Activated CD4-positive, CD25-positive, alpha-beta regulatory T cell (primary cell): ENCODE data around the gene MYO1D.
A peak's percentile ranks its signal among the peaks of the same experiment; 100 is the strongest.

Experiments used
- DNase-seq, 4 experiments: peaks; one replicate each; lab custom pipeline; 2025; lab: John Stamatoyannopoulos, UW

Gene MYO1D

DNA sequence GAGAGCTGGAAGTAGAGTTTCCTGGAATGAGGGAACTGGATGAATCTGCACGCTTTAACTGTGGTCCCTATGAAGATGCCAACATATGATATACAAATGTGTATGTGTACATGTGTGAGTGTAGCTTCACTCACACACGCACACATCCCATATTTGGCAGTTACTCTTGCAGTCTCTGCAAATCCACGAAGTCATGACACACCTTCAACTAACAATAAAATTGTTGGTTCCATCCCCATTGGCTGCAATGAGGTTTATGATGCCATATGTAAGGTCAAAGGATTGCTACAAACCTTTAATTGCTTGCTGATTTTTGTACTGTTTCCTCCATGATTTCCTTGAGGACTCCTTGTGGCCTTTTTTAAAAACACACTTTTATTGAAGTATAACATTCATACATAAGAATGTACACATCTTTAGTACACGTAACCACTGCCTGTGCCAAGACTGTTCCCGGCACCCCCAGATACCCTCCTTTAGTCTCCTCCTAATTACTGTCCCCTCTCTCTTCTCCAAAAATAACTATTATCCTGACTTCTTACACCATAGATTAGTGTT, 22.0 kb downstream of the MYO1D start:
- no peak for DNase-seq

DNA sequence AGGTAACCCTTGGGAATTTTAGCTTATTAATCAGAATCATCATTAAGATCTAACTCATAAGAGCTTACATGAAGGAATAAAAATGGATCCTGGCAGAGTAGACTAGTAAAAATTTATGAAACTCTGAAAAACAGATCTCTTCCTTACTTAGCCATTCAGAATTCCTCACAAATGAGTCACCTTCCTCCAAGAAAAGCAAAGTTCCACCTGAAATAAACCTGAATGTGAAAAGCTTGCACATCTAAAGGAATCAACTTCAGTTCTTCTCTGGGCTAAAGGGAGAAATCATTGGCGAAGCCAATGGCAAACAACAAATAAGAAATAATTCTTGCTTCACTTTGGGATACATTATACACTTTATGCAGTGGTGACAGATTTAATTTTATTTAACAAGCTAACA, 22.7 kb downstream of the MYO1D start:
- no peak for DNase-seq

DNA sequence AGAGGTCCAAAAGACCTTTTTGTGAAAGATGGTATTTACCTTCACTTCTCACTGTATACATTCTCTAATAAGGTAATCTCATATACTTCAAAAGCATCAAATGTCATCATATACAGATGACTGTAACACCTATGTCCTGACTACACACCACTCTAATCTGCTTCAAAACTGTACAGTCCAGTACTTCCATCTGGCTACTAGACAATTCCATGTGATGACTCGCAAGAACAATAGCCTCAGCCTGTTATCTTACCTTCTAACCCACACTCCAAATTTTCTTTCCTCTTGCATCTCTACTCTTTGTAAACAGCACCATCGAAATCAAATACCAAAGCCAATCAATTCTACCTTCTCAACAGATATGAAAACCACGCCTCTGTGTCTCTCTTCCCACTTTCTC, 24.1 kb downstream of the MYO1D start:
- no peak for DNase-seq

DNA sequence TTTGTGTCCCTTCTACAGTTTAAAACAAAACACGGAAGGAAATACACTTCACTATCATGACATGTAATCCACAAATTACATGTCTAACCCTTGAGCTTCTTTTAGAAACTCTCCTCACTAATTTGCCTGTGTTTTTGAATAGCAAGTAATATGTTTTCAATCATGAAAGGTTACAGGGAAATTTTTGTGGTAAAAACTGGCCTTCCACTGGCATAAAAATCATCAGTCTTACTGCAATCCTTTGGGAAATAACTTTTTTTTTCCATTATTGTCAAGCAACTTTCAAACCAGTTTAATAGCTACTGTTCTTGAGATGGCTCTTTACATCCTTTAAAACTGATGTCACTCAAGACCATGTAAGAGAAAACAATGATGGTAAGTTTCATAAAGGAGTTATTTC, 27.0 kb downstream of the MYO1D start:
- DNase-seq = no peak

DNA sequence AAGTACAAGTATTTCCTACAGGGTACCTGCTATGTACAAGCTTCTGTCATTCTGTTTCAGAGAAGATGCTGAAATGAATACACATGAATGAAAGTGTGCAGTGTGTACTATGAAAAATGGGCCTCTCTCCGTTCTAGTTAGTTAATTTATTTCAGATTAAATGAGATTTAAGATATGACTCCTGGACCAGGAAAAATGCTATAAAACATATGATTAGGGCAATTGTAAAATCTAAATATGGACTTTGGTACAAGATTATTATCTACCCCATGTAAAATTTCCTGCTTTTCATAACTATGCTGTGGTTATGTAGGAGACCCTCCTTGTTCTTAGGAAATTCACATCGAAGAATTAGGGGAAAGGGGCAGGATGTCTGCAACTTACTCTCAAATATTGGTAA, 28.9 kb downstream of the MYO1D start:
- no peak for DNase-seq

DNA sequence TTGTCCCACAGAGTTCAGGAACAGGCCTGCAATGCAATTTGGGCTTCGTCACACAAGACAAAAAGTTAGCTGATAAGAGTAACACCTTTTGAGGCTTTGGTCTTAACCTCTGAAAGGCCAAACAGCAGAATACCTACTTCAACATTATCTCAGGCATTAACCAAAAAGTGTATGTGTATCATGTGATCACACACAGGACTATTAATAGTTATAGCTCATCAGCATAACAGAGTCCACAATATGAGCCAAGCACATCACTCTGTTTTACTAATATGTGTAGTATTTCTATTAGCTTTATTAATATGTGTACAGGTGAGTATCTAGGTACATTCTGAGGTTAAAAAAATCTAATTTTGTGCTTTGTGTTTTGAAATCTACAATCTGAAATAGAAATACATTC, 30.8 kb downstream of the MYO1D start:
- DNase-seq = no peak

DNA sequence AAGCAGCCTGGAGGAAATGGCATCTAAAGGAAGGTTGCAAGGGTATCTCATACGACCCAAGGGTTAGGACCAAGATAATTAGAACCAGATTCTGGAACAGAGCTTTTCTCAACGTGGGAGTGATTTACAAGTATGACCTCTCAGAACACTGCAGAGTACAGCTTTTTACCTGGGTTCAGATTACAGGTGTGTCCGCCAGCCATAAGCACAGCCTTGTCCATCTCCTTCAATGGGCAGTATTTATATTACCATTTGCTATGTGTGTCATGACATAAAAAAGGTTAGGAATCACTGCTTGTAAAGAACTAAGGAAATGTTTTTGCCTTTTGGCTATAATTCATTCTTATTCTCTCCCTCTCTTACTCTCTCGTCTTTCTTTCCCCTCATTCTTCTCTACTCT, 36.7 kb downstream of the MYO1D start:
- DNase-seq = no peak

DNA sequence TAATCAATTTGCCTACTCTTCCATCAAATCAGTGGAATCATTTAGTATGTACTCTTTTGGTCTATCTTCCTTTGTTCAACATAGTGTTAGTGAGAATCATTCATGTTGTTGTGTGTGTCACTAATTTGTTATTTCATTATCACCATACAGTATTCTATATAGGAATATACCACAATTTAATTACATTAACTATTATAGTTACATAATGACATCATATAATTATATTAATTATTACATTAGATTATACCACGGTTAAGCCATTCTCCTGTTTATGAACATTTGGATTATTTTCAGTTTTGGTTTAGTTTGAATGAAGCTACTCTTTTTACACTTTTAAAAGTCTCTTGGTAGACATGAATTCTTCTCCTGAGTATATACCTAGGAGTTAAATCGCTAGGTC, 40.4 kb downstream of the MYO1D start:
- DNase-seq = no peak

DNA sequence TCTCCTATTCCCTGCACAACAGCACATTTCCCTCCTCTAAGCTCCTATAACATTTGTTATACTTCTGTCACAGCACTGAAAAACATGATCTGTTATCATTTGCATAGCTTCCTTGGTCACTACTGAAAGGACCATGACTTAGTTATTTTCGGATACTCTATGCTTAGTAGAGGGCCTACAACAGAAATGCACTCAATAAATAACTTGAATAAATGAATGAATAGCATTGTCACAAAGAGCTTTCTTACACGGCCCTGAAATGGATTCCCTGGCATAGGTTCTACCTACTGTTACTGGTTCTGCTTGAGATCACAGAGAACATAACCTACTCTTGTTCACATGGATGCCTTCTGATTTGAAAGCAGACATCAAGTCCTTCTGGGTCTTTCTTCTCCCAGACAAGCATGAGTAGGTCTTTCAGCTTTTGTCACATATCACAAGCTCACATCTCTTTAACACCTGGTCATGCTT, 41.6 kb downstream of the MYO1D start:
- no peak for DNase-seq

DNA sequence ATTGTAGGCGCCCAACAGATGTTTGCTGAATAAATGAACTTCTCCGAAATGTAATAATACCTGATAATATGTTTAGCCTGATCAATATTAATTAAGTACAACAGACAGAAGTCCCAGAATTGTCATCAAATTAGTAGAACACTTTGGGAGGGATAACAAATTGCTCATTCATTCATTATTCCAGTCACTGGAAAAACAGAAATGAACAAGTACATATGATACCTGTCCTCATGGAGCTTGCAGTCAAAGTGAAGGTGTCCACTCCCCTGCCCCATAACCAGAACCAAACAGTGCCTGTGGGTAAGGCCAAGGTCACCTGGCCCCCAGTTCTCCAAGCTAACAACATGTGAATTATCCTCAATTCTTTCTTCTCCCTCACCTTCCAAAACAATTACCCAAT, 42.8 kb downstream of the MYO1D start:
- no peak for DNase-seq

DNA sequence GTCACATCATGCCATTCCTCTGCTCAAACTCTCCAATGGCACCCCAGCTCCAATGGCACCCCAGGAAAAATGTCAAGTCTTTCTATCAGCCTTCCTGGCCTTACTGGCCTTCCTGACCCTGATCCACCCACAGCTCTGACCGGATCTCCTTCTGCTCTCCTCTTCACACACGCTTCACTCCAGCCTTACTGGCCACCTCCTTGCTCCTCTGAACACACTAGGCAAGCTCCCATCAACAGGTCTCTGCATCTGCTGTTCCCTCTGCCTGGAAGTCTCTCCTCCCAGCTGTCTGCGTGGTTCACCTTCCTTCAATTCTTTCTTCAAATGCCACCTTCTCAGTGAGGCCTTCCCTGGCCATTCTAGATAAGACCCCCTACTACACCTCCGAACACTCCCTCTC, 43.4 kb downstream of the MYO1D start:
- no peak for DNase-seq

DNA sequence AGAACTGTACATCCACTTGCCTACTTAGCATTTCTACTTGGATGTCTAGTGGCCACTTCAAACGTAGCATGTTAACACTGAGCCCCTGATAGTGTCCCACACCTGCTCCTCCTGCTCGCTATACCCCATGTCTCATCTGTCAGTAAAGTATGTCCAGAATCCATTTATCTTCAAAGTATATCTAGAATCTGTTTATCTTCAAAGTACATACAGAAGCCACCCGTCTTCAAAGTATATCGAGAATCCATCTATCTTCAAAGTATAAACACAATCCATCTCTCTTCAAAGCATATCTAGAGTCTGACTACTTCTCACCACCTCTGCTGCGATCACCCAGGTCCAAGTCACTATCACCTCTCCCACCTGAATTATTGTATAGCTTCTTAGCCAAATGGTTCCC, 43.8 kb downstream of the MYO1D start:
- DNase-seq = no peak

DNA sequence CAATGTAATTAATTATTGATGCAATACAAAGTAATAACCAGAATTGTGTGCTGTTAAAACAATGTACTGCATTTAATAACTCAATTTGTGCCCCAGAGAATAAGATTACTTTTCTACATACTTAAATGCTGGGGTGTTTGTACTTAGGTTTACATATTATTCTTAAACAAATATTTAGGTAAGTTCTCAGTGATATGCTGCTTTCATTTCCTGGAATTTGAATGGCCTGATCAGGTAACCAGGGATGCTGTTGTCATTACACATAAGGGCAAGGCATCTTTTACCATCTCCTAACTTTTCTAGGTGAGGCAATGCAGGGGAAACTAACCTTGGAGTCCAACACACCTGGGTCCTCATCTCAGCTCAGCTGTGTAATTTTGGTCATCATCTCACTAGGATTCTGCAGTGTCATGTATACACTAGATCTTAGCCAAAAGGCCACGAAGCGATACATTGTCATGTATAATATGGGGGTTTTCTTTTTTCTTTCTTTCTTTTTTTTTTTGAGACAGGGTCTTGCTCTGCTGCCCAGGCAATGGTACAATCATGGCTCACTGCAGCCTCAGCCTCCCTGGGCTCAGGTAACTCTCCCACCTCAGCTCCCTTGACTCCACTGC, 45.2 kb downstream of the MYO1D start:
- DNase-seq = no peak

DNA sequence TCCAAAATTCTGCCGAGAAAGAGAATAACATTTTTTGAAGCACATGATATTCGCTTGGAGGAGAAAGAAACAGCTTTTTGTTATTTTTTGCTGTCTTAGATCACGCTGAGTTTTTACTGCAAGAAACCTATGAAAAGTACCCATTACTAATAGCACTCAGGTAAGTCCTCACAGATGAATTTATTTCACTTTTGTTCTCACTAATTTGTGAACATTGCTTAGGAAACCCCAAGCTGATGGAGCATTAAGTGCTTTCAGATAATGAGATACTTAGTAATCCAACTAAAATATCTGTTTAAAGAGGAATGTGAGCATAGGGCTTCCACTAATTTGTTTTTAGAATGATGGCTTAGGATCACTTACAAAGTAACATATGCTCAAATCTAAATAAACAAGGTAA, 45.7 kb downstream of the MYO1D start:
- no peak for DNase-seq

DNA sequence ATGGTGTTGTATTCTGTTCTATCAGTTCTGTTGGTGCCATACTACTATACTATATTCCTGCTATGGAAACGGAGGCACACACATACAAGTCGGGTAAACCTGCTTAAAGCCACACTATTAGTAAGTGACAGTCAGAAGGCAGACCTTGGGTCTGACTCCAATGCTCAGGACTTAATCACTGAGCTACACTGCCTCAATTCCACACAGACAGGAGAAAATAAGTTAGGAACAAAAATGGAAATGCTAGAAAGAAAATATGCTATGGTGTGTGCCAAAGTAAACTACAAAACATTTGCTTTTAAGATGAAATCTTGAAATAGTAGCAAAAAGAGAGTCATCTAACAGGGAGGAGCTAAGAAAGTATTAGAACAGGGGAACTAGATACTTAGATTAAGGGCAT, 48.1 kb downstream of the MYO1D start:
- no peak for DNase-seq

DNA sequence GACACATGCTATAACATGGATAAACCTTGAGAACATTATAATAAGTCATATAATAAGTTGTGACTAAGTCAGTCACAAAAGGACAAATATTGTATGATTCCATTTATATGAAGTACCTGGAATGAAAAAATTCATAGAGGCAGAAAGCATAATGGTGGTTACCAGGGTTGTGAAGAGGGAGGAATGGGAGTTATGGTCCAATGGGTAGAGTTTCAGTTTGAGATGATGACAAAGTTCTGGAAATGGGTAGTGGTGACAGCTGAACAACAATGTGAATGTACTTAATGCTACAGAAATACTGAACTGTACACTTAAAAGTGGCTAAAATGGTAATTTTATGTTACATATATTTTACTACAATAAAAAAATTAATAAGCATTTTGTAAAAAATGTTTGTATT, 49.7 kb downstream of the MYO1D start:
- DNase-seq = no peak

DNA sequence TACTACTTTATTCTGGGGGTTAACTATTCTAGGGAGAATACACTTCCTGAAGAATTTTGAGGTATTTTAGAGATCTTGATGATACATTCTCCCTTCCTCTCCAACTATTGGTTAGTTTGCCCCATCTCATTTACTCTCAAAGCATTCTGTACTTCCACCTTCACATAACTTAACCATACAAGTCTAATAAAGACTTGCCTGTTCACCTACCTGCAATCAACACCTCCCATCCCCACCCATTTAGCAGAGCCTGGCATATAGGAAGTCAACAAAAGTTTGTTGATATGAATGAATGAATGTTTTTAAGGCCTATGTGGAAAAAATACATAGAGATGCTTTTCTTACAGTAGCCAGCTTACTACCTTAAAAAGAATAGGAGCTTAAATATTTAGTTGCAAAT, 50.8 kb downstream of the MYO1D start:
- DNase-seq = no peak

DNA sequence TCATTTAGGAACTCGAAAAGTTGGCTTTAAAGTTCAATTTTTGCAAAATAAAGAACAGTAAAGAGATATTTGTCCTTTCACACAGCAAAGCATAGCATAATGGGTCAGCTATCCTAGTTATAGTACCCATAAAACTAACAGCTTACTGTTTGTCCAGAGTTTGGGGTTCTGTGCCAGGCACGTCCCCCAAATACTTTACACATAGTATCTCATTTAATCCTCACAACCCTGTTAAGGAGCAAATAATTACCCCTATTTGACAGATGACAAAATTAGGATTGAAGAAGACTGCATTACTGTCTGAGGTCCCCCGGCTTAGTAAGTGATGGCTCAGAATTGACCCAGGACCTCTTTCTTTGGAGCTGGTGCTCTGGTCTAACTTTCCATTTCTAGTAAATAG, 52.6 kb downstream of the MYO1D start:
- DNase-seq = no peak

DNA sequence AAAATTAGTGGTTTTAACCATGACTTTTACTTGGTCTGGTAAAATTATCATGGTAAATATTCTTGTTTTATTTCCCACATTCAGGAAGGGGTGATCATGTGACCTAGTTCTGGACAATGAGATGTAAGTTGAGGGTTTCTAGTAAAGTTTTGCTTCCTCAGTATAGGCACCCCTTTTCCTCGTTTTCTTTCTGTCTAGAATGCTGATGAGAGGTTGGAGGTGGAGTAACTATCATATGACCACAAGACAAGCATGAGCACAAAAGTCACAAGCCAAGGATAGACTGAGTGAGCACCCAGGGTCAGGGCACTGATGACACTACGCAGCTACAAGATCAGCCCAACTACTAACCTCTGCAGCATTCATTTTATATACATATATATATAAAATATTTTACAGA, 53.9 kb downstream of the MYO1D start:
- no peak for DNase-seq

DNA sequence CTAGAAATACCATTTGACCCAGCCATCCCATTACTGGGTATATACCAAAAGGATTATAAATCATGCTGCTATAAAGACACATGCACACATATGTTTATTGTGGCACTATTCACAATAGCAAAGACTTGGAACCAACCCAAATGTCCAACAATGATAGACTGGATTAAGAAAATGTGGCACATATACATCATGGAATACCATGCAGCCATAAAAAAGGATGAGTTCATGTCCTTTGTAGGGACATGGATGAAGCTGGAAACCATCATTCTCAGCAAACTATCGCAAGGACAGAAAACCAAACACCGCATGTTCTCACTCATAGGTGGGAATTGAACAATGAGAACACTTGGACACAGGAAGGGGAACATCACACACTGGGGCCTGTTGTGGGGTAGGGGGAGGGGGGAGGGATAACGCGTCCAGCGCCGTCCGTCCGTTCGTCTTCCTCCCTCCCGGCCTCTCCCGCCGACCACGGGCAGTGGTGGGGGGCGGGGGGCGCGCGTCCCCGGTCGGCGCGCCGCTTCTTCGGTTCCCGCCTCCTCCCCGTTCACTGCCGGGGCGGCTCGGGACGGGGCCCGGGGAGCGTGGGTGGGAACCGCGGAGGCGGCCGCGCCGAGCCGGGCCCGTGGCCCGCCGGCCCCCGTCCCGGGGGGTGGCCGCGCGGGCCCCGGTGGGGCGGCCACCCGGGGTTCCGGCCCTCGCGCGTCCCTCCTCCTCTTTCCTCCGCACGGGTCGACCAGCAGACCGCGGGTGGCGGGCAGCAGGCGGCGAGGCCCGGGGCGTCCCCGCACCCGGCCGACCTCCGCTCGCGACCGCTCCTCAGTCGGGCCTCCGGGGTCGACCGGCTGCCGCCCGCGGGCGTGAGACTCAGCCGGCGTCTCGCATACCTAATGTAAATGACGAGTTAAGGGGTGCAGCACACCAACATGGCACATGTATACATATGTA, 54.7 kb downstream of the MYO1D start:
- peak in 1 of 4 experiments; percentile 2 for DNase-seq

DNA sequence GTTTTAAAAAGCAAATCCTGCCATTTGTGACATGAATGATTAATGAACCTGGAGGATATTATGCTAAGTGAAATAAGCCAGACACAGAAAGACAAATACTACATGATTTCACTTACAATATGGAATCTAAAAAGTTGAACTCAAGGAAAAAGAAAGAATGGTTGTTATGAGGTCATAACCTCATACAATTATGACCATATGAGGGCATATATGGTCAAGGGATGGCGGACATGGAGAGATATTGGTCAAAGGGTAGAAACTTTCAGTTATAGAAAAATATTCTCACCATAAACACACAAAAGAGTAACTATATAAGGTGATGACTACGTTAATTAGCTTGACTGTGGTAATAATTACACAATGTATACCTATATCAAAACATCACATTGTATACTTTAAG, 56.5 kb downstream of the MYO1D start:
- DNase-seq = no peak

DNA sequence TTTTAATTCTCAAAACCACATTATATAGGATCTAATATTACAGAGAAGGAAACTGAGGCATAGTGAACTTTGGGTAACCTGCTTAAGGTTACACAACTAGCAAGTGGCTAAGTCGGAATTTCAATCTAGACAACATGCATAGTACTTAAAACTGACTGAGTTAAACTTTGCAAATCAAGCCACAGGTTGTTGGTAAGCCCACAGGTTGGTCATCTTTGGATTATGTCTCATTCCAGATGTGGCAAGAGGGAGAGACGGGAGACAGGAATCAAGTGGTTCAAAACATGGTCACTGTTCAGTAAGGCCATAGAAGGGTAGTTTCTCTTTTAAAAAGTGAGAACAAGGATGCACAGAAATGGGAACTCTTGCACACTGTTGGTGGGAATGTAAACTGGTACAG, 57.1 kb downstream of the MYO1D start:
- DNase-seq = no peak

DNA sequence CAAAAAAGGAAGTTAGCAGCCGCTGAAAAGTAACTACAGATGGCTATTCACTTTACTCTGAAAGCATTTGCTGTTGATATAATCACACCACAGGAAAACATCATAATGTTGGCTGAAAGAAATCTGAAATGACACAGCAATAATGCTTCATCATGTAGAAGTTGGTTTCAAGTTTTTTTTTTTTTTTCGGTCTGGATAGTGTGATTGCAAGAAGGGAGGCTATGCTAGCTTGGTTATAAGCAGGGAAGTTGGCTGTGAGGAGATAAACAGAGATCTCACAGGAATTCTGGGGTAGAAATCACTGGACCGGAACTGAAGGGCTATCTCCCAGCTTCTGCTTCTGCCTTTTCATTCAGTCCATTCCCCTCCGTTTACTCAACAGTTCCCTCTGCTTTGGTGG, 57.9 kb downstream of the MYO1D start:
- no peak for DNase-seq
